ENCODE results near the gene PLPP1. TPM values are rescaled to one million over a fixed set of nuclear protein-coding genes. Genes with fewer than 3 reads are reported as not detected.

Gene PLPP1
- total RNA-seq, 2 donors from 2014 or later: 53.0 to 85.7 TPM

DNA sequence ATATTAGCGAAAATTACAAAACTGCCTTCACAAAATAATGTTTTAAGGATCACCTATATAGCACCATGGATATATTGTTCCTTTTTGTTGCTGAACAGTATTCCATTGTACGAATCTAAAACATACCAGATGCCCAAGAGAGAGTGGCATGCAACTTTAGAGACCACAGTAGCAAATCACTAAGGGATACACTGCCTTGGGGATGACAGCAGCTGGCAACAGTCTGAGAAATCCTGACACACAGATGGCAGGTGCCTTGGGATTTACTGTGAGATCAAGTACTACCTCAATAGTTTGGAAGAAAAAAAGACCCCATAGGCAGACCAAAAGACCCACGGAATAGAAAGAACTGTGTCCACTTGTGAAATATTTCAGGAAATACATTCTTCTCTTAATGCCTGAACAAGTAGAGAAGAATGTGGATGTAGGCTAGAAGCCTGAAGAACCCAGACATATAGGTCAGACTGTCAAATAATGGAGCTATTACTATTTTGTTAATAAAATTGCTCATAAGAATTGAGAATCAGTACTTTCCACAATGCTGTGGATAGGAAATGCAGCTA, 53.4 kb downstream of the PLPP1 start:
- Histone ChIP-seq H3K4me1 (no peaks in the 10 kb centered on the region), H3K27me3 (no peaks in the 10 kb centered on the region), H3K27ac (no peak overlapping the region), H3K36me3 (no peaks in the 10 kb centered on the region), H3K9ac (ENCODE audit: low read depth in 2 of 2, low read length in 2 of 2) (no peak overlapping the region), H3K9me3 (no peaks in the 10 kb centered on the region), H3K4me3 (no peak overlapping the region)
- intact Hi-C loops (cut with DNase I): no loop called here
- no peak for TF ChIP-seq CTCF (IDR thresholded peaks at IDR 0.05)
- DNase-seq: no peak

- H3K36me3 ChIP-seq: no peaks in the 10 kb centered on the region
- H3K4me3 ChIP-seq: no peak overlapping the region
- H3K4me1 ChIP-seq: no peaks in the 10 kb centered on the region
- H3K9ac ChIP-seq (ENCODE audit: low read depth in 2 of 2, low read length in 2 of 2): no peak overlapping the region
- DNase-seq: no peak
- no peak for TF ChIP-seq CTCF (IDR thresholded peaks at IDR 0.05)
- H3K27me3 ChIP-seq: no peaks in the 10 kb centered on the region
- H3K27ac ChIP-seq: no peak overlapping the region
- intact Hi-C loops (cut with DNase I): no loop called here
- no peaks in the 10 kb centered on the region for H3K9me3 ChIP-seq
Observed at GRCh38 chr5:55480781-55481180, 54.0 kb downstream of the PLPP1 start.

DNA sequence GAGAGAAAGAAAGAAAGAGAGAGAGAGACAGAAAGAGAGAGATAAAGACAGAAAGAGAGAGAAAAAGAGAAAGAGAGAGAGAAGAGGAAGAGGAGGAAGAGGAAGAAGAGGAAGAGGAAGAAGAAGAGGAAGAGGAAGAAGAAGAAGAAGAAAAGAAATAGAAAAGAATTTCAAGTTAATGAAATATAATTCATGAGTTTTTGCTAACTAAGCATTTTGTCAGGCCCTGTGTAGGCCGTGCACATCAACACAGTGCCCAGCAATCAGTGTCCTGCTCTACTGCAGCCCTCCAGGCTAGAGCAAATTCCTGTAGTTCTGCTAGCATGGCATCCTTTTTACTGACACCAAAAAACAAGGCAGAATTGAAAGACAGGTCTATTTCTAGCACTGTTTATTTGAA, 62.1 kb downstream of the PLPP1 start:
- no peak overlapping the region for H3K4me3 ChIP-seq
- H3K9ac ChIP-seq (ENCODE audit: low read depth in 2 of 2, low read length in 2 of 2): no peak overlapping the region
- no peaks in the 10 kb centered on the region for H3K36me3 ChIP-seq
- H3K27ac ChIP-seq: no peak overlapping the region
- no peaks in the 10 kb centered on the region for H3K27me3 ChIP-seq
- intact Hi-C loops (cut with DNase I): no loop called here
- H3K9me3 ChIP-seq: no peaks in the 10 kb centered on the region
- TF ChIP-seq CTCF (IDR thresholded peaks at IDR 0.05): no peak
- peaks cover 6% of the 10 kb centered on the region for H3K4me1 ChIP-seq
- no peak for DNase-seq

DNA sequence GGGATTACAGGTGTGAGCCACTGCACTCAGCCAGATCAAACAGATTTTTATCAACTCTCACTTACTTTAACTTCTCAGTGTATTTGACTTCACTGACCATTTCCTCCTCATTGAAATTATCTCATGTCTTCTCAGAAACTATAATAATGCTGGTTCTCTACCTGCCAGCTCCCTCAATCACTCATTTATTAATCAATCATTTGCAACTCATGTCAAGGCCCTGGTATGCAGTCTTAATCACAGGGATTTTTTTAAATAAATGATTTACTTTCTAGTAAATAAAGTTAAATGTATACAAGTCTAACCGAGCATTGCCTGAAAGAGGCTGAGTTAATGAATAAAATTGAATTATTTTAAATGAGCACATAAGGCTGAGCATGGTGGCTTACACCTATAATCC, 63.3 kb downstream of the PLPP1 start:
- Histone ChIP-seq H3K27ac (no peak overlapping the region), H3K4me3 (no peak overlapping the region), H3K9ac (ENCODE audit: low read depth in 2 of 2, low read length in 2 of 2) (no peak overlapping the region), H3K36me3 (no peaks in the 10 kb centered on the region), H3K9me3 (no peaks in the 10 kb centered on the region), H3K27me3 (no peaks in the 10 kb centered on the region), H3K4me1 (peaks cover 6% of the 10 kb centered on the region)
- intact Hi-C loops (cut with DNase I): no loop called here
- DNase-seq: no peak
- TF ChIP-seq CTCF (IDR thresholded peaks at IDR 0.05): no peak

- intact Hi-C loops (cut with DNase I): no loop called here
- Histone ChIP-seq H3K4me3 (no peak overlapping the region), H3K27me3 (no peaks in the 10 kb centered on the region), H3K27ac (no peak overlapping the region), H3K4me1 (peaks cover 6% of the 10 kb centered on the region), H3K9ac (ENCODE audit: low read depth in 2 of 2, low read length in 2 of 2) (no peak overlapping the region), H3K9me3 (no peaks in the 10 kb centered on the region), H3K36me3 (no peaks in the 10 kb centered on the region)
- TF ChIP-seq CTCF (IDR thresholded peaks at IDR 0.05): no peak
- no peak for DNase-seq
Observed at GRCh38 chr5:55470282-55470681, 64.5 kb downstream of the PLPP1 start.
